ENCODE measurements around the gene FUZ. TPM values are rescaled to one million over a fixed set of nuclear protein-coding genes. Genes with fewer than 3 reads are reported as not detected.

The FUZ gene
- total and polyA plus RNA-seq, 2 of the 4 experiments (the other 2 are of a cell fraction): 12.1 to 14.3 TPM

DNA sequence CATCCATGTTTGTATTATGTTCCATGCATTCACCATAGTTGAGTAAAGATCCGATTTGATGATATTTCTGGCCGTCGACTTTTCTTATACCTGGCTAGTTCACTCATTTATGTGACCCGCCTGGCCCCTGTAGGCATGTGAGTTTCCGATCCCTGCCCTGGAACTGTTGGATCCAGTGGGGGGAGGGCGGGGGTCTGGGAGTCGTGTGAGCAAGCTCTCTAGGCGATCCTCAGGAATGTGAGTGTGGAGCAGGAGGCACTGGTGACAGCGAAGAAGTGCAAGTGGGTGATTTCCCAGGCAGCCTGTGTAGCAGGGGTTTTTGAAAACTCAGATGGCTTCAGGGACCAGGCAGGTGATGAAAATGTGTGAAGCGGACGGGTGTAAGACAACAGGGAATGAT lies 27.2 kb upstream of the FUZ start:
- Histone ChIP-seq H2BK15ac (ENCODE audit: low read depth, low read length) (no peak overlapping the region), H2BK20ac (ENCODE audit: low read depth, low read length) (no peak overlapping the region), H2BK120ac (ENCODE audit: low read depth, low read length) (no peak overlapping the region), H4K5ac (ENCODE audit: low read depth, low read length) (no peak overlapping the region), H3K4me3 (ENCODE audit: insufficient read depth, low read depth, low read length) (no peak overlapping the region), H2AK9ac (replicated peaks; ENCODE audit: low read depth, low read length, poor library complexity) (no peak overlapping the region), H2AFZ (replicated peaks; ENCODE audit: low read length, poor library complexity) (no peak overlapping the region), H3K9me1 (ENCODE audit: insufficient read depth, low read length) (peaks cover 9% of the 10 kb centered on the region; the same call in 1 of the 2 replicates), H3K4me1 (ENCODE audit: control insufficient read depth, insufficient read depth, low read length) (no peaks in the 10 kb centered on the region), H3K14ac (replicated peaks; ENCODE audit: low read depth, low read length) (no peak overlapping the region), H3K4ac (ENCODE audit: low read depth, low read length) (no peak overlapping the region), H3K56ac (ENCODE audit: extremely low read depth, insufficient read depth, low read length) (no peak overlapping the region), H3K4me2 (ENCODE audit: low read depth, low read length) (no peak overlapping the region), H2BK5ac (ENCODE audit: low read depth, low read length, poor library complexity, severe bottlenecking) (no peak overlapping the region), H3K27ac (ENCODE audit: insufficient read depth, low read length) (no peak overlapping the region), H3K79me1 (ENCODE audit: low read depth in 1 of 2, low read length in 2 of 2) (peaks cover 0 to 28% of the 10 kb centered on the region in 2 experiments; a peak in 2 of 4 replicates), H3K9ac (ENCODE audit: low read depth, low read length) (no peak overlapping the region), H3K27me3 (ENCODE audit: control insufficient read depth, insufficient read depth, low read length) (no peaks in the 10 kb centered on the region), H2AK5ac (ENCODE audit: low read depth, low read length) (no peak overlapping the region), H3K23ac (ENCODE audit: low read depth, low read length) (no peak overlapping the region), H4K20me1 (ENCODE audit: insufficient read depth, low read length) (no peaks in the 10 kb centered on the region; the same call in 1 of the 2 replicates), H3K18ac (ENCODE audit: low read depth, low read length) (no peak overlapping the region), H4K91ac (ENCODE audit: insufficient read depth, low read depth, low read length) (no peak overlapping the region), H3K9me3 (ENCODE audit: control insufficient read depth, insufficient read depth, low read length) (no peaks in the 10 kb centered on the region), H4K8ac (ENCODE audit: low read depth in 2 of 2, low read length in 2 of 2) (no peak overlapping the region), H3K36me3 (ENCODE audit: control insufficient read depth, insufficient read depth, low read length) (peaks cover 45% of the 10 kb centered on the region)
- intact Hi-C loops (cut with micrococcal nuclease) (no loop called here), in situ Hi-C loops (cut with MboI; ENCODE audit: low sequenced_read_pairs) (no loop called here), dilution Hi-C loops (cut with HindIII; ENCODE audit: low sequenced_read_pairs, unreplicated experiment) (no loop called here)
- TF ChIP-seq RAD21 (IDR thresholded peaks at IDR 0.05; ENCODE audit: low read length): no peak
- TF ChIP-seq RFX5 (IDR thresholded peaks at IDR 0.05; ENCODE audit: low read depth, low read length): no peak
- no peak for TF ChIP-seq CHD1 (IDR thresholded peaks at IDR 0.05; ENCODE audit: low read depth, low read length)
- no peak for TF ChIP-seq MAZ (IDR thresholded peaks at IDR 0.05; ENCODE audit: borderline replicate concordance, low read depth, low read length)
- TF ChIP-seq, protein P1, sequence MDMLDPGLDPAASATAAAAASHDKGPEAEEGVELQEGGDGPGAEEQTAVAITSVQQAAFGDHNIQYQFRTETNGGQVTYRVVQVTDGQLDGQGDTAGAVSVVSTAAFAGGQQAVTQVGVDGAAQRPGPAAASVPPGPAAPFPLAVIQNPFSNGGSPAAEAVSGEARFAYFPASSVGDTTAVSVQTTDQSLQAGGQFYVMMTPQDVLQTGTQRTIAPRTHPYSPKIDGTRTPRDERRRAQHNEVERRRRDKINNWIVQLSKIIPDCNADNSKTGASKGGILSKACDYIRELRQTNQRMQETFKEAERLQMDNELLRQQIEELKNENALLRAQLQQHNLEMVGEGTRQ (IDR thresholded peaks at IDR 0.05; ENCODE audit: low read depth, low read length): no peak
- no peak for TF ChIP-seq SMC3 (IDR thresholded peaks at IDR 0.05; ENCODE audit: low read depth, low read length)
- no peak for TF ChIP-seq FOS (IDR thresholded peaks at IDR 0.05; ENCODE audit: low read depth, low read length)
- no peak for TF ChIP-seq RCOR1 (IDR thresholded peaks at IDR 0.05; ENCODE audit: insufficient replicate concordance, low read length)
- no peak for ATAC-seq (ENCODE audit: low read depth)
- 83% methylated on average over 6 of the region's 11 CpGs; no CpG with 5 or more reads in 1 of the 2 experiments for WGBS, 2 experiments (ENCODE audit: extremely low coverage in 2 of 2, insufficient read length in 1 of 2)
- DNase-seq: no peak
- ChIA-PET POLR2A (ENCODE audit: unreplicated experiment) (no interaction called here), CTCF (no interaction called here)
- BruUV-seq (replicated peaks): no TSS peak

Data from IMR-90 (cell line).